PC-9 (cell line): ENCODE data around the gene ADGRG2.

Experiments used
- EZH2 ChIP-seq: fragments of 200-600 bp; sonication (generic); IDR thresholded peaks from 2 replicates; pipeline ENCODE4 v1.8.0; 2017; ENCODE audit warnings: antibody characterized with exemption, low read depth
- TF ChIP-seq, protein P1 (sequence below): fragments of 200-600 bp; sonication (generic); conservative IDR thresholded peaks from 2 replicates; pipeline ENCODE4 v1.6.1; 2017; ENCODE audit warnings: mixed run types, antibody characterized with exemption, mild to moderate bottlenecking, moderate library complexity

DNA sequence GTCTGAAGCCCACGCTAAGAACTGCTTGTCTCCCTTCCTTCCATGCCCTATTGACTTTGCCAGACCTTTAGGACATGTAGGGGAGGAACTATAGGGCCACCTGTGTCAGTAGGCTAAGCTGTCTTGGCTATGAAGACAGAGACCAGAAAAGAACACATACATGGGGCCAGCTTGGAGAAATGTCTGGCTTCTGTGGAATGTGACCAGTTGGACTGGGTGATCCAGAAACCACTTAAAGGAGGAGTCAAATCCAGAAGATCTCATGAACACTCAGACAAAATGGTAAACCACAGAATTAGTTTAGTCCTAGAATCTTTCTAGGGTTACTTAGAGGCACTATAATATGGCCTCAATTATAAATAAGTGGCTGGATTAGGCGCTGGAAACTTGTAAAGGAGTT, 180.4 kb downstream of the ADGRG2 start:
- TF ChIP-seq, protein P1, sequence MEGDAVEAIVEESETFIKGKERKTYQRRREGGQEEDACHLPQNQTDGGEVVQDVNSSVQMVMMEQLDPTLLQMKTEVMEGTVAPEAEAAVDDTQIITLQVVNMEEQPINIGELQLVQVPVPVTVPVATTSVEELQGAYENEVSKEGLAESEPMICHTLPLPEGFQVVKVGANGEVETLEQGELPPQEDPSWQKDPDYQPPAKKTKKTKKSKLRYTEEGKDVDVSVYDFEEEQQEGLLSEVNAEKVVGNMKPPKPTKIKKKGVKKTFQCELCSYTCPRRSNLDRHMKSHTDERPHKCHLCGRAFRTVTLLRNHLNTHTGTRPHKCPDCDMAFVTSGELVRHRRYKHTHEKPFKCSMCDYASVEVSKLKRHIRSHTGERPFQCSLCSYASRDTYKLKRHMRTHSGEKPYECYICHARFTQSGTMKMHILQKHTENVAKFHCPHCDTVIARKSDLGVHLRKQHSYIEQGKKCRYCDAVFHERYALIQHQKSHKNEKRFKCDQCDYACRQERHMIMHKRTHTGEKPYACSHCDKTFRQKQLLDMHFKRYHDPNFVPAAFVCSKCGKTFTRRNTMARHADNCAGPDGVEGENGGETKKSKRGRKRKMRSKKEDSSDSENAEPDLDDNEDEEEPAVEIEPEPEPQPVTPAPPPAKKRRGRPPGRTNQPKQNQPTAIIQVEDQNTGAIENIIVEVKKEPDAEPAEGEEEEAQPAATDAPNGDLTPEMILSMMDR: no peak
- no peak for TF ChIP-seq EZH2
